Measurements from ENCODE around the gene PIAS1. TPM values are rescaled to one million over a fixed set of nuclear protein-coding genes. Genes with fewer than 3 reads are reported as not detected.

PIAS1 gene
- total RNA-seq, 1 donor from 2014 or later = 12.0 TPM

- DNase-seq (ENCODE audit: low read depth) = no peak
- no peak overlapping the region for H3K4me3 ChIP-seq (ENCODE audit: low read depth, low read length)
- TF ChIP-seq, protein P1, sequence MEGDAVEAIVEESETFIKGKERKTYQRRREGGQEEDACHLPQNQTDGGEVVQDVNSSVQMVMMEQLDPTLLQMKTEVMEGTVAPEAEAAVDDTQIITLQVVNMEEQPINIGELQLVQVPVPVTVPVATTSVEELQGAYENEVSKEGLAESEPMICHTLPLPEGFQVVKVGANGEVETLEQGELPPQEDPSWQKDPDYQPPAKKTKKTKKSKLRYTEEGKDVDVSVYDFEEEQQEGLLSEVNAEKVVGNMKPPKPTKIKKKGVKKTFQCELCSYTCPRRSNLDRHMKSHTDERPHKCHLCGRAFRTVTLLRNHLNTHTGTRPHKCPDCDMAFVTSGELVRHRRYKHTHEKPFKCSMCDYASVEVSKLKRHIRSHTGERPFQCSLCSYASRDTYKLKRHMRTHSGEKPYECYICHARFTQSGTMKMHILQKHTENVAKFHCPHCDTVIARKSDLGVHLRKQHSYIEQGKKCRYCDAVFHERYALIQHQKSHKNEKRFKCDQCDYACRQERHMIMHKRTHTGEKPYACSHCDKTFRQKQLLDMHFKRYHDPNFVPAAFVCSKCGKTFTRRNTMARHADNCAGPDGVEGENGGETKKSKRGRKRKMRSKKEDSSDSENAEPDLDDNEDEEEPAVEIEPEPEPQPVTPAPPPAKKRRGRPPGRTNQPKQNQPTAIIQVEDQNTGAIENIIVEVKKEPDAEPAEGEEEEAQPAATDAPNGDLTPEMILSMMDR (conservative IDR thresholded peaks at IDR 0.05; ENCODE audit: low read depth, low read length) = no peak
Measured at GRCh38 chr15:68080334-68080733, 26.2 kb downstream of the PIAS1 start.

GRCh38 chr15:68080783-68081182 lies 26.7 kb downstream of the PIAS1 start:
- DNase-seq (ENCODE audit: low read depth) = no peak

DNA sequence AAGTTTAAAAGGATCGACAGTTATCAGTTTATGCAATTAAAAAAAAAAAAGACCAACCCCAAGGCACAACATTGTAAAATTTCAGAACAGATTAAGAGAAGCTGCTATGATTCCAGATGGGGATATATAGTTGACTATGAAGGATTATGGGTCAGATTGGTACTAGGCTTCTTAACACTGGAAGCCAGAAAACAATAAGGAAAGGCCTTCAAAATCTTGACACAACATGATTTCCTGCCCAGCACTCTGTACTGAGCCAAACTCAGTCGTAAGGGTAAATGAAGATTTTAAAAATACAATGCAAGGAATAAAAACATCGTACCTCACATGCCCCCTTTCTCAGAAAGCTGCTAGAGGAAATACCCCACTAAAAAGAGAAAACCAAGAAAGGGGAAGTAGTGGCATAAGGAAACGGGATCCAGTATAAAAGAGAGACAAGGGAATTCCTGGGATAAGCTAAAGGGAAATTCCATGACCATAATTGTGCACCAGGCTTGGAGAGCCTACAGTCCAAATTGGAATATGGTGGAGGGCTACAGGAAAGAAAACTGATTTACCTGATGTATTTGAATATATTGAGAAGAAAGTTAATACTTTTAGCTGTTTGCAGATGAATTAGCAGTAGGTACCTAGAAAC lies 27.9 kb downstream of the PIAS1 start:
- no peak overlapping the region for H3K4me3 ChIP-seq (ENCODE audit: low read depth, low read length)
- no peak for DNase-seq (ENCODE audit: low read depth)
- TF ChIP-seq, protein P1 (conservative IDR thresholded peaks at IDR 0.05; ENCODE audit: low read depth, low read length) = no peak

More at GRCh38 chr15:68080783-68081182, 26.7 kb downstream of the PIAS1 start:
- TF ChIP-seq, protein P1 (conservative IDR thresholded peaks at IDR 0.05; ENCODE audit: low read depth, low read length) = no peak
- no peak overlapping the region for H3K4me3 ChIP-seq (ENCODE audit: low read depth, low read length)

GRCh38 chr15:68082735-68083134 lies 28.6 kb downstream of the PIAS1 start:
- TF ChIP-seq, protein P1 (conservative IDR thresholded peaks at IDR 0.05; ENCODE audit: low read depth, low read length) = no peak
- no peak for DNase-seq (ENCODE audit: low read depth)

GRCh38 chr15:68083463-68083862 lies 29.3 kb downstream of the PIAS1 start:
- TF ChIP-seq, protein P1 (conservative IDR thresholded peaks at IDR 0.05; ENCODE audit: low read depth, low read length) = no peak
- no peak overlapping the region for H3K4me3 ChIP-seq (ENCODE audit: low read depth, low read length)
- no peak for DNase-seq (ENCODE audit: low read depth)

More at GRCh38 chr15:68082735-68083134, 28.6 kb downstream of the PIAS1 start:
- H3K4me3 ChIP-seq (ENCODE audit: low read depth, low read length) = no peak overlapping the region

GRCh38 chr15:68085052-68085451 lies 30.9 kb downstream of the PIAS1 start:
- TF ChIP-seq, protein P1 (conservative IDR thresholded peaks at IDR 0.05; ENCODE audit: low read depth, low read length) = no peak
- H3K4me3 ChIP-seq (ENCODE audit: low read depth, low read length) = no peak overlapping the region
- DNase-seq (ENCODE audit: low read depth) = no peak

- no peak overlapping the region for H3K4me3 ChIP-seq (ENCODE audit: low read depth, low read length)
- TF ChIP-seq, protein P1 (conservative IDR thresholded peaks at IDR 0.05; ENCODE audit: low read depth, low read length) = no peak
- DNase-seq (ENCODE audit: low read depth) = no peak
Measured at GRCh38 chr15:68091743-68092142, 37.6 kb downstream of the PIAS1 start.
